ENCODE results near the gene MIEF1. TPM values are rescaled to one million over a fixed set of nuclear protein-coding genes. Genes with fewer than 3 reads are reported as not detected.
A peak's percentile ranks its signal among the peaks of the same experiment; 100 is the strongest.

MIEF1 gene
- total and polyA plus RNA-seq, 2 of the 8 experiments (the other 6 are each of a cell fraction or from before 2014, with no cell fraction given), result 16.8 to 32.7 TPM

- DNase-seq (ENCODE audit: low read depth in 1 of 2, low spot score in 2 of 2), result no peak
- peak; percentile 75 to 78 for TF ChIP-seq RAD21 (IDR thresholded peaks at IDR 0.05 in 1 of 2, conservative IDR thresholded peaks at IDR 0.05 in 1 of 2; ENCODE audit: low read depth in 2 of 2, low read length in 2 of 2)
- TF ChIP-seq EP300 (IDR thresholded peaks at IDR 0.05; ENCODE audit: borderline replicate concordance in 1 of 2, low read depth in 2 of 2, low read length in 2 of 2), result no peak
- no peak for TF ChIP-seq POLR2A (IDR thresholded peaks at IDR 0.05; ENCODE audit: control extremely low read depth in 1 of 2, low read depth in 2 of 2, low read length in 2 of 2)
- no peak for TF ChIP-seq SIRT6 (IDR thresholded peaks at IDR 0.05; ENCODE audit: low read length)
- peak; percentile 60; the same call in 1 of the 2 replicates for TF ChIP-seq GABPA (IDR thresholded peaks at IDR 0.05; ENCODE audit: borderline replicate concordance, insufficient read depth, low read length)
- TF ChIP-seq POU5F1 (IDR thresholded peaks at IDR 0.05; ENCODE audit: low read depth, low read length), result no peak
- TF ChIP-seq HDAC6 (IDR thresholded peaks at IDR 0.05; ENCODE audit: low read depth, low read length), result no peak
- TF ChIP-seq NANOG (IDR thresholded peaks at IDR 0.05; ENCODE audit: insufficient read depth, low read depth, low read length, poor library complexity, severe bottlenecking), result no peak
- TF ChIP-seq MAX (IDR thresholded peaks at IDR 0.05), result peak; percentile 54
- TF ChIP-seq RFX5 (IDR thresholded peaks at IDR 0.05; ENCODE audit: borderline replicate concordance, low read depth, low read length), result no peak
- TF ChIP-seq MAFK (IDR thresholded peaks at IDR 0.05; ENCODE audit: low read depth, low read length), result no peak
- TF ChIP-seq BRCA1 (IDR thresholded peaks at IDR 0.05; ENCODE audit: low read depth, low read length), result no peak
- no peak for TF ChIP-seq ZNF274 (IDR thresholded peaks at IDR 0.05; ENCODE audit: borderline replicate concordance, extremely low read depth, low read length)
These were observed 41.0 kb downstream of the MIEF1 start for GRCh38 chr22:39543095-39543494.

More at GRCh38 chr22:39543095-39543494, 41.0 kb downstream of the MIEF1 start:
- Histone ChIP-seq H2BK120ac (replicated peaks; ENCODE audit: low read depth, low read length) (no peak overlapping the region), H3K14ac (ENCODE audit: insufficient read length) (no peak overlapping the region), H2AK5ac (ENCODE audit: low read depth, low read length) (no peak overlapping the region), H2BK20ac (ENCODE audit: low read length) (no peak overlapping the region), H2AFZ (ENCODE audit: low read length) (no peak overlapping the region), H3K4me1 (replicated peaks in 1 of 4; ENCODE audit: control insufficient read depth in 3 of 4, insufficient read depth in 4 of 4, low read length in 3 of 4) (peaks cover 0 to under 1% (median under 1%) of the 10 kb centered on the region in 4 experiments; a peak in 3 of 7 replicates), H2BK15ac (ENCODE audit: low read length) (no peak overlapping the region), H3K18ac (ENCODE audit: extremely low read depth, low read length) (no peak overlapping the region), H2BK5ac (ENCODE audit: low read depth, low read length) (no peak overlapping the region), H4K5ac (ENCODE audit: insufficient read length, low read depth, low read length) (no peak overlapping the region), H3K27me3 (replicated peaks in 1 of 4; ENCODE audit: control insufficient read depth in 3 of 4, extremely low read depth in 1 of 4, insufficient read depth in 3 of 4, low read length in 3 of 4) (peaks cover 0 to 15% (median 11%) of the 10 kb centered on the region in 4 experiments; a peak in 6 of 7 replicates), H3K56ac (replicated peaks; ENCODE audit: insufficient read length, low read depth, low read length) (no peak overlapping the region), H3K9ac (replicated peaks in 1 of 4; ENCODE audit: extremely low read depth in 1 of 4, low read depth in 3 of 4, low read length in 3 of 4) (no peak overlapping the region), H3K4me2 (ENCODE audit: insufficient read depth in 1 of 2, low read depth in 2 of 2, low read length in 2 of 2) (no peak overlapping the region), H3K27ac (ENCODE audit: low read depth, low read length) (no peak overlapping the region), H4K8ac (ENCODE audit: extremely low read depth, insufficient read depth, low read length) (no peak overlapping the region), H3K23ac (ENCODE audit: insufficient read length) (no peak overlapping the region), H3K4ac (replicated peaks; ENCODE audit: insufficient read length, low read depth, low read length) (no peak overlapping the region), H4K20me1 (replicated peaks in 1 of 2; ENCODE audit: control insufficient read depth in 1 of 2, insufficient read depth in 2 of 2, low read length in 2 of 2) (peaks cover 0 to 3% of the 10 kb centered on the region in 2 experiments), H3K36me3 (ENCODE audit: control insufficient read depth in 2 of 4, insufficient read depth in 4 of 4, low read length in 3 of 4) (no peaks in the 10 kb centered on the region), H3K79me2 (ENCODE audit: control insufficient read depth in 1 of 2, insufficient read depth in 2 of 2, low read length in 2 of 2) (no peaks in the 10 kb centered on the region), H3K23me2 (ENCODE audit: low read depth, low read length) (no peaks in the 10 kb centered on the region; the same call in 1 of the 2 replicates), H3K9me3 (ENCODE audit: insufficient read depth in 2 of 2, low read depth in 1 of 2, low read length in 1 of 2) (no peaks in the 10 kb centered on the region), H3K79me1 (ENCODE audit: low read depth, low read length) (no peaks in the 10 kb centered on the region), H4K91ac (replicated peaks; ENCODE audit: insufficient read length, low read length) (no peak overlapping the region), H2BK12ac (ENCODE audit: low read depth, low read length) (no peak overlapping the region), H3K4me3 (ENCODE audit: extremely low read depth in 1 of 4, insufficient read depth in 2 of 4, low read depth in 3 of 4, low read length in 4 of 4) (no peak overlapping the region)
- peak; percentile 70 for FAIRE-seq
- POLR2A ChIA-PET (ENCODE audit: partially characterized antibody), result interaction anchor here (0.9 kb wide), 1 partner anchor 17 kb away, joined by 4 read pairs; no protein-coding TSS in a partner anchor
- WGBS, 2 experiments (ENCODE audit: extremely low coverage in 1 of 2, insufficient coverage in 1 of 2, insufficient read length in 1 of 2, insufficient replicate concordance in 2 of 2, low coverage in 1 of 2, low lambda C conversion rate in 2 of 2, missing lambda C conversion rate in 1 of 2), result 36% methylated on average over 11 of the region's 11 CpGs; no CpG with 5 or more reads in 1 of the 2 experiments
- CTCF ChIA-PET (ENCODE audit: partially characterized antibody), result interaction anchor here (0.6 to 8.2 kb wide), 23 partner anchors 7 to 1946 kb away, joined by 3 to 50 read pairs (median 3); no protein-coding TSS in a partner anchor
